Caco-2 (cell line): Measurements from ENCODE around the gene MS4A15. TPM values are rescaled to one million over a fixed set of nuclear protein-coding genes. Genes with fewer than 3 reads are reported as not detected.
A peak's percentile ranks its signal among the peaks of the same experiment; 100 is the strongest.

Experiments used
- BruUV-seq: library from RNA; stranded (reverse); fragments of 400-500 nt; replicated peaks from 2 replicates; lab custom pipeline; 2021; lab: Mats Ljungman, UMichigan
- CTCF ChIA-PET: fragments of 300-600 bp; sonication (Branson Sonifier 250); formaldehyde crosslinking; loops from one replicate; lab custom pipeline; 2022; ENCODE audit warnings: antibody characterized with exemption; lab: Charles Lee
- POLR2A ChIA-PET: fragments of 300-600 bp; sonication (Branson Sonifier 250); formaldehyde crosslinking; loops from one replicate; lab custom pipeline; 2022; ENCODE audit warnings: antibody characterized with exemption; lab: Charles Lee
- DNase-seq, 2 experiments: peaks; one replicate each; pipeline versions ENCODE4 v3.0.0 to v3.0.0-alpha.2; 2020 to 2022
- H3K27me3 ChIP-seq: replicated peaks from 2 replicates; pipeline ENCODE4 v1.6.0; 2011; ENCODE audit warnings: low read length; ENCODE audit not compliant: control insufficient read depth, insufficient read depth
- H3K36me3 ChIP-seq: 2 replicates; pipeline ENCODE4 v1.5.1; 2011; ENCODE audit warnings: low read length; ENCODE audit not compliant: control insufficient read depth, insufficient read depth
- H3K4me1 ChIP-seq: fragments of 250-450 bp; sonication (Bioruptor Pico); 2 replicates; pipeline ENCODE4 v1.5.1; 2020; ENCODE audit warnings: mild to moderate bottlenecking
- H3K4me3 ChIP-seq: 2 replicates; pipeline ENCODE4 v1.5.1; 2011; ENCODE audit warnings: low read depth, mild to moderate bottlenecking, control low read depth, low read length
- H3K9me3 ChIP-seq: fragments of 250-450 bp; sonication (Bioruptor Pico); 2 replicates; pipeline ENCODE4 v1.5.1; 2020; ENCODE audit warnings: mild to moderate bottlenecking, moderate library complexity
- H3K27ac Mint-ChIP-seq: one replicate; pipeline ENCODE4 v1.8.0; 2022; ENCODE audit warnings: mixed read lengths; ENCODE audit not compliant: unreplicated experiment
- H3K27me3 Mint-ChIP-seq: one replicate; pipeline ENCODE4 v1.8.0; 2022; ENCODE audit warnings: mixed read lengths; ENCODE audit not compliant: insufficient read depth, unreplicated experiment
- H3K36me3 Mint-ChIP-seq: one replicate; pipeline ENCODE4 v1.8.0; 2022; ENCODE audit warnings: mild to moderate bottlenecking, mixed read lengths; ENCODE audit not compliant: insufficient read depth, unreplicated experiment
- H3K4me1 Mint-ChIP-seq: one replicate; pipeline ENCODE4 v1.8.0; 2022; ENCODE audit warnings: low read depth, mixed read lengths; ENCODE audit not compliant: unreplicated experiment
- H3K4me3 Mint-ChIP-seq: one replicate; pipeline ENCODE4 v1.8.0; 2022; ENCODE audit warnings: mild to moderate bottlenecking, moderate library complexity, mixed read lengths; ENCODE audit not compliant: unreplicated experiment
- H3K9me3 Mint-ChIP-seq: one replicate; pipeline ENCODE4 v1.8.0; 2022; ENCODE audit warnings: mixed read lengths; ENCODE audit not compliant: unreplicated experiment
- intact Hi-C: fragments of 100-400 bp; cut with micrococcal nuclease; formaldehyde crosslinking; loops from one replicate; pipeline ENCODE4 v1.10.0; 2022; ENCODE audit not compliant: unreplicated experiment
- total RNA-seq: library from RNA; stranded (reverse); gene quantifications from 2 replicates; pipeline ENCODE4 v1.2.3, GENCODE V29; 2022
- TF ChIP-seq, protein P1 (sequence below), 2 experiments: fragments of 200-600 bp in 1 of 2; IDR thresholded peaks; 1 replicate in 1 of 2; 2 replicates in 1 of 2; pipeline versions ENCODE4 v1.5.1 to v1.8.0; 2011 to 2022; ENCODE audit warnings: antibody characterized with exemption in 1 of 2, control low read depth in 1 of 2, inconsistent platforms in 1 of 2, low read depth in 1 of 2, low read length in 1 of 2, mild to moderate bottlenecking in 1 of 2, moderate library complexity in 1 of 2; ENCODE audit not compliant: insufficient read depth in 1 of 2, severe bottlenecking in 1 of 2, unreplicated experiment in 1 of 2

Gene MS4A15
- total RNA-seq, 1 experiment from 2014 or later, result not detected

DNA sequence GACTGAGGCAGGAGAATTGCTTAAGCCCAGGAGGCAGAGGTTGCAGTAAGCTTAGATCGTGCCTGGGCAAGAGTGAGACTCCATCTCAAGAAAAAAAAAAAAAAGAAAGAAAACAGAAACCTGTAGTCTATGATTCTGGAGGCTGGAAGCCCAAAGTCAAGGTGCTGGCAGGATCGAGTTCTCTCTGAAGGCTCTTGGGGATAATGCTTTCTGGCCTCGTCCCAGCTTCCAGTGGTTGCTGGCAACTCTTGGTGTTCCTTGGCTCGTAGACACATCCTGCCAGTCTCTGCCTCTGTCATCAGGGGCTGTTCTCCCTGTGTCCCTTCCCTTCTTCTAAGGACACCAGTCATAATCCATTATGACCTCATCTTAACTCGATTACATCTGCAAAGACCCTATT is 68.5 kb downstream of the MS4A15 start:
- no peak for DNase-seq
- ChIA-PET CTCF (interaction anchor here (1.0 to 10.7 kb wide), 2 partner anchors 62 to 63 kb away, joined by 3 to 200 read pairs; no protein-coding TSS in a partner anchor), POLR2A (no interaction called here)
- Mint-ChIP-seq H3K4me1 (no peaks in the 10 kb centered on the region), H3K27me3 (peaks cover 3% of the 10 kb centered on the region), H3K9me3 (no peaks in the 10 kb centered on the region), H3K36me3 (no peaks in the 10 kb centered on the region), H3K27ac (no peak overlapping the region), H3K4me3 (no peak overlapping the region)
- TF ChIP-seq, protein P1, sequence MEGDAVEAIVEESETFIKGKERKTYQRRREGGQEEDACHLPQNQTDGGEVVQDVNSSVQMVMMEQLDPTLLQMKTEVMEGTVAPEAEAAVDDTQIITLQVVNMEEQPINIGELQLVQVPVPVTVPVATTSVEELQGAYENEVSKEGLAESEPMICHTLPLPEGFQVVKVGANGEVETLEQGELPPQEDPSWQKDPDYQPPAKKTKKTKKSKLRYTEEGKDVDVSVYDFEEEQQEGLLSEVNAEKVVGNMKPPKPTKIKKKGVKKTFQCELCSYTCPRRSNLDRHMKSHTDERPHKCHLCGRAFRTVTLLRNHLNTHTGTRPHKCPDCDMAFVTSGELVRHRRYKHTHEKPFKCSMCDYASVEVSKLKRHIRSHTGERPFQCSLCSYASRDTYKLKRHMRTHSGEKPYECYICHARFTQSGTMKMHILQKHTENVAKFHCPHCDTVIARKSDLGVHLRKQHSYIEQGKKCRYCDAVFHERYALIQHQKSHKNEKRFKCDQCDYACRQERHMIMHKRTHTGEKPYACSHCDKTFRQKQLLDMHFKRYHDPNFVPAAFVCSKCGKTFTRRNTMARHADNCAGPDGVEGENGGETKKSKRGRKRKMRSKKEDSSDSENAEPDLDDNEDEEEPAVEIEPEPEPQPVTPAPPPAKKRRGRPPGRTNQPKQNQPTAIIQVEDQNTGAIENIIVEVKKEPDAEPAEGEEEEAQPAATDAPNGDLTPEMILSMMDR (IDR thresholded peaks at IDR 0.05; ENCODE audit: insufficient read depth in 1 of 2, low read depth in 1 of 2, low read length in 1 of 2, severe bottlenecking in 1 of 2, unreplicated experiment in 1 of 2), result no peak
- Histone ChIP-seq H3K27me3 (no peaks in the 10 kb centered on the region), H3K4me1 (no peaks in the 10 kb centered on the region), H3K4me3 (no peak overlapping the region), H3K36me3 (no peaks in the 10 kb centered on the region), H3K9me3 (no peaks in the 10 kb centered on the region)
- BruUV-seq, result no TSS peak
- intact Hi-C loops, result no loop called here

- Mint-ChIP-seq H3K27me3 (peaks cover 3% of the 10 kb centered on the region), H3K4me1 (no peaks in the 10 kb centered on the region), H3K9me3 (no peaks in the 10 kb centered on the region), H3K27ac (no peak overlapping the region), H3K36me3 (no peaks in the 10 kb centered on the region), H3K4me3 (no peak overlapping the region)
- no peak overlapping the region for H3K4me3 ChIP-seq
- intact Hi-C loops, result no loop called here
- POLR2A ChIA-PET, result no interaction called here
- CTCF ChIA-PET, result interaction anchor here (10.7 kb wide), 1 partner anchor 62 kb away, joined by 200 read pairs; no protein-coding TSS in a partner anchor
- no peaks in the 10 kb centered on the region for H3K4me1 ChIP-seq
- no peaks in the 10 kb centered on the region for H3K9me3 ChIP-seq
- BruUV-seq, result no TSS peak
- H3K36me3 ChIP-seq, result no peaks in the 10 kb centered on the region
- no peak for DNase-seq
- H3K27me3 ChIP-seq, result no peaks in the 10 kb centered on the region
- TF ChIP-seq, protein P1 (IDR thresholded peaks at IDR 0.05; ENCODE audit: insufficient read depth in 1 of 2, low read depth in 1 of 2, low read length in 1 of 2, severe bottlenecking in 1 of 2, unreplicated experiment in 1 of 2), result peak in 1 of 2 experiments; percentile 23
Observed at GRCh38 chr11:60825790-60826189, 69.1 kb downstream of the MS4A15 start.

Other genes with a start within 250 kb of the MS4A15 start
- not detected in 2 replicates for gene MS4A13, start 241.5 kb upstream of the MS4A15 start, total RNA-seq
- not detected in 2 replicates for gene MS4A8, start 57.3 kb upstream of the MS4A15 start, total RNA-seq
- gene MS4A18, start 32.1 kb upstream of the MS4A15 start, total RNA-seq, result not detected in 2 replicates
- gene MS4A10, start 28.5 kb downstream of the MS4A15 start, total RNA-seq, result 0.14 TPM in 1 of 2 replicates, not detected in the other
- gene CCDC86, start 85.2 kb downstream of the MS4A15 start, total RNA-seq, result 55.9 and 63.8 TPM in 2 replicates
- gene PTGDR2, start 99.1 kb downstream of the MS4A15 start, total RNA-seq, result 0.09 and 0.19 TPM in 2 replicates
- not detected in 2 replicates for gene ZP1, start 110.7 kb downstream of the MS4A15 start, total RNA-seq
- 180 and 183 TPM in 2 replicates for gene PRPF19, start 149.7 kb downstream of the MS4A15 start, total RNA-seq
- 82.3 and 91.9 TPM in 2 replicates for gene TMEM109, start 157.3 kb downstream of the MS4A15 start, total RNA-seq
- gene TMEM132A, start 167.6 kb downstream of the MS4A15 start, total RNA-seq, result 86.6 and 97.3 TPM in 2 replicates
- 0.43 and 0.84 TPM in 2 replicates for gene SLC15A3, start 195.3 kb downstream of the MS4A15 start, total RNA-seq
- gene CD6, start 214.8 kb downstream of the MS4A15 start, total RNA-seq, result 0.23 TPM in 2 replicates